IMR-90 (cell line): ENCODE measurements around the gene DHX57. TPM values are rescaled to one million over a fixed set of nuclear protein-coding genes. Genes with fewer than 3 reads are reported as not detected.

Experiments used
- ATAC-seq: fragments of 200-7000 bp; cut with Tn5 transposase; 2 replicates; pipeline ENCODE4 v1.9.1; 2020; ENCODE audit warnings: low read depth, mild to moderate bottlenecking, moderate library complexity
- BruUV-seq: library from RNA; stranded (reverse); fragments of 400-500 nt; replicated peaks from 2 replicates; lab custom pipeline; 2021; lab: Mats Ljungman, UMichigan
- CTCF ChIA-PET: fragments of 300-600 bp; formaldehyde crosslinking; extraction: SDS; loops from one replicate; lab custom pipeline; 2021; ENCODE audit warnings: antibody characterized with exemption; lab: Yijun Ruan, JAX
- POLR2A ChIA-PET: fragments of 300-600 bp; sonication (Branson Sonifier 250); formaldehyde crosslinking; loops from one replicate; lab custom pipeline; 2022; ENCODE audit warnings: antibody characterized with exemption; ENCODE audit not compliant: unreplicated experiment; lab: Charles Lee
- DNase-seq: peaks from one replicate; pipeline ENCODE4 v3.0.0; 2013
- H2AFZ ChIP-seq: replicated peaks from 2 replicates; pipeline ENCODE3; 2013; ENCODE audit warnings: low read length, mild to moderate bottlenecking; ENCODE audit not compliant: poor library complexity
- H2AK5ac ChIP-seq: 2 replicates; pipeline ENCODE4 v1.6.1; 2013; ENCODE audit warnings: low read depth, low read length, inconsistent platforms
- H2AK9ac ChIP-seq: replicated peaks from 2 replicates; pipeline ENCODE3; 2013; ENCODE audit warnings: mild to moderate bottlenecking, low read depth, low read length, moderate library complexity; ENCODE audit not compliant: poor library complexity
- H2BK120ac ChIP-seq: 2 replicates; pipeline ENCODE4 v1.6.1; 2013; ENCODE audit warnings: low read depth, low read length, inconsistent platforms
- H2BK15ac ChIP-seq: 3 replicates; pipeline ENCODE4 v1.6.1; 2013; ENCODE audit warnings: low read depth, low read length, inconsistent platforms
- H2BK20ac ChIP-seq: 2 replicates; pipeline ENCODE4 v1.6.1; 2013; ENCODE audit warnings: low read depth, mild to moderate bottlenecking, inconsistent platforms, low read length, moderate library complexity
- H2BK5ac ChIP-seq: 2 replicates; pipeline ENCODE4 v1.6.1; 2013; ENCODE audit warnings: mild to moderate bottlenecking, low read depth, low read length, inconsistent platforms; ENCODE audit not compliant: poor library complexity, severe bottlenecking
- H3K14ac ChIP-seq: replicated peaks from 2 replicates; pipeline ENCODE4 v1.6.1; 2013; ENCODE audit warnings: low read depth, low read length, inconsistent platforms
- H3K18ac ChIP-seq: 2 replicates; pipeline ENCODE4 v1.6.1; 2013; ENCODE audit warnings: low read depth, low read length, control low read depth
- H3K23ac ChIP-seq: 2 replicates; pipeline ENCODE4 v1.6.1; 2013; ENCODE audit warnings: low read depth, low read length, inconsistent platforms
- H3K27ac ChIP-seq: 2 replicates; pipeline ENCODE4 v1.5.1; 2013; ENCODE audit warnings: mild to moderate bottlenecking, control low read depth, low read length; ENCODE audit not compliant: insufficient read depth
- H3K27me3 ChIP-seq: 2 replicates; pipeline ENCODE4 v1.6.1; 2013; ENCODE audit warnings: low read length; ENCODE audit not compliant: control insufficient read depth, insufficient read depth
- H3K36me3 ChIP-seq: 2 replicates; pipeline ENCODE4 v1.6.1; 2013; ENCODE audit warnings: low read length, mixed read lengths; ENCODE audit not compliant: control insufficient read depth, insufficient read depth
- H3K4ac ChIP-seq: 2 replicates; pipeline ENCODE4 v1.6.1; 2013; ENCODE audit warnings: low read depth, low read length, inconsistent platforms
- H3K4me1 ChIP-seq: 2 replicates; pipeline ENCODE4 v1.6.1; 2013; ENCODE audit warnings: low read length, mixed read lengths; ENCODE audit not compliant: control insufficient read depth, insufficient read depth
- H3K4me2 ChIP-seq: 2 replicates; pipeline ENCODE4 v1.6.1; 2013; ENCODE audit warnings: low read depth, mild to moderate bottlenecking, control low read depth, low read length, moderate library complexity
- H3K4me3 ChIP-seq: 2 replicates; pipeline ENCODE4 v1.5.1; 2013; ENCODE audit warnings: low read depth, mild to moderate bottlenecking, control low read depth, low read length, moderate library complexity; ENCODE audit not compliant: insufficient read depth
- H3K56ac ChIP-seq: 2 replicates; pipeline ENCODE4 v1.6.1; 2013; ENCODE audit warnings: low read length, inconsistent platforms; ENCODE audit not compliant: insufficient read depth; ENCODE audit errors: extremely low read depth
- H3K79me1 ChIP-seq, 2 experiments: 2 replicates each; pipeline ENCODE4 v1.6.1; 2013; ENCODE audit warnings: low read length in 2 of 2, inconsistent platforms in 1 of 2, low read depth in 1 of 2
- H3K9ac ChIP-seq: 2 replicates; pipeline ENCODE4 v1.6.1; 2013; ENCODE audit warnings: low read depth, low read length, control low read depth
- H3K9me1 ChIP-seq: 2 replicates; pipeline ENCODE4 v1.6.1; 2013; ENCODE audit warnings: low read length, inconsistent platforms; ENCODE audit not compliant: insufficient read depth
- H3K9me3 ChIP-seq: 2 replicates; pipeline ENCODE4 v1.6.1; 2013; ENCODE audit warnings: low read length; ENCODE audit not compliant: control insufficient read depth, insufficient read depth
- H4K20me1 ChIP-seq: 2 replicates; pipeline ENCODE4 v1.6.1; 2013; ENCODE audit warnings: low read length, inconsistent platforms; ENCODE audit not compliant: insufficient read depth
- H4K5ac ChIP-seq: 2 replicates; pipeline ENCODE4 v1.6.1; 2013; ENCODE audit warnings: mild to moderate bottlenecking, low read depth, low read length, control low read depth
- H4K8ac ChIP-seq, 2 experiments: 2 replicates each; pipeline ENCODE4 v1.6.1; 2013; ENCODE audit warnings: low read depth in 2 of 2, low read length in 2 of 2, control low read depth in 1 of 2, inconsistent platforms in 1 of 2
- H4K91ac ChIP-seq: 2 replicates; pipeline ENCODE4 v1.6.1; 2013; ENCODE audit warnings: low read depth, low read length, inconsistent platforms; ENCODE audit not compliant: insufficient read depth
- ELK1 ChIP-seq: fragments of 150-350 bp; IDR thresholded peaks from 2 replicates; pipeline ENCODE4 v1.6.1; 2016; ENCODE audit warnings: low read depth, mild to moderate bottlenecking, low read length, moderate library complexity, borderline replicate concordance
- POLR2A ChIP-seq: IDR thresholded peaks from 2 replicates; pipeline ENCODE4 v1.6.1; 2012; ENCODE audit warnings: mild to moderate bottlenecking, low read depth, low read length
- WGBS, 2 experiments: methylation state at CpG; one replicate each; pipeline versions ENCODE4 v1.1.5 to v1.1.7; 2013; ENCODE audit warnings: missing lambda C conversion rate in 2 of 2; ENCODE audit not compliant: insufficient read length in 1 of 2; ENCODE audit errors: extremely low coverage in 2 of 2; 5-methylcytosine and 5-hydroxymethylcytosine counted together
- dilution Hi-C: fragments of 300-500 bp; cut with HindIII; formaldehyde crosslinking; loops from one replicate; pipeline ENCODE4 v1.14.3; 2018; ENCODE audit warnings: low sequenced_read_pairs; ENCODE audit not compliant: unreplicated experiment
- in situ Hi-C: fragments of 300-500 bp; cut with MboI; formaldehyde crosslinking; loops from 3 replicates; pipeline ENCODE4 v1.14.3; 2019; ENCODE audit warnings: low sequenced_read_pairs, inconsistent platforms, mixed read lengths
- intact Hi-C: fragments of 100-400 bp; cut with micrococcal nuclease; formaldehyde crosslinking; loops from 2 replicates; pipeline ENCODE4 v1.10.0; 2022
- polyA plus RNA-seq, 3 experiments: library from polyadenylated mRNA; depleted of rRNA; stranded (reverse); fragments of >200 nt; gene quantifications; 2 replicates each; pipeline ENCODE4 v1.2.3, GENCODE V29; 2012; ENCODE audit warnings: low replicate concordance in 1 of 3
- total RNA-seq: library from RNA; depleted of rRNA; stranded (reverse); fragments of >200 nt; gene quantifications from 2 replicates; pipeline ENCODE4 v1.2.3, GENCODE V29; 2012

The DHX57 gene
- total and polyA plus RNA-seq, 2 of the 4 experiments (the other 2 are of a cell fraction), result 9.5 to 24.4 TPM

GRCh38 chr2:38922902-38923301 is 47.2 kb upstream of the DHX57 start:
- H3K9me3 ChIP-seq, result no peaks in the 10 kb centered on the region
- H2AK9ac ChIP-seq, result no peak overlapping the region
- H4K5ac ChIP-seq, result no peak overlapping the region
- no peak for DNase-seq
- H3K18ac ChIP-seq, result no peak overlapping the region
- H3K79me1 ChIP-seq, result no peaks in the 10 kb centered on the region
- peaks cover 5% of the 10 kb centered on the region for H3K27me3 ChIP-seq
- no peaks in the 10 kb centered on the region for H3K4me1 ChIP-seq
- H3K27ac ChIP-seq, result no peak overlapping the region
- no peak for ATAC-seq
- no peak overlapping the region for H3K4me2 ChIP-seq
- WGBS, 2 experiments, result no CpG with 5 or more reads among the region's 2 CpGs
- no peak overlapping the region for H3K14ac ChIP-seq
- H2AFZ ChIP-seq, result no peak overlapping the region
- no peak overlapping the region for H2BK15ac ChIP-seq
- no peak overlapping the region for H2BK20ac ChIP-seq
- no peaks in the 10 kb centered on the region for H3K36me3 ChIP-seq
- H2AK5ac ChIP-seq, result no peak overlapping the region
- dilution Hi-C loops (no loop called here), in situ Hi-C loops (no loop called here), intact Hi-C loops (no loop called here)
- POLR2A ChIA-PET, result no interaction called here
- no peak overlapping the region for H3K23ac ChIP-seq
- BruUV-seq, result no TSS peak
- no peaks in the 10 kb centered on the region for H3K9me1 ChIP-seq
- no peak overlapping the region for H3K56ac ChIP-seq
- no peak overlapping the region for H2BK5ac ChIP-seq
- no peak overlapping the region for H3K4ac ChIP-seq
- no peaks in the 10 kb centered on the region for H4K20me1 ChIP-seq
- no peak overlapping the region for H2BK120ac ChIP-seq
- no peak overlapping the region for H4K8ac ChIP-seq
- TF ChIP-seq ELK1 (no peak), POLR2A (no peak)
- no peak overlapping the region for H3K9ac ChIP-seq
- no peak overlapping the region for H3K4me3 ChIP-seq
- CTCF ChIA-PET, result no interaction called here
- no peak overlapping the region for H4K91ac ChIP-seq
